Urothelium cell line (cell line): Measurements from ENCODE around the gene EMID1.
"Not testable (repeated sequence)": the region's sequence is repeated elsewhere in the genome, so short reads cannot be mapped to it uniquely, and the experiment has no call there.

Experiments used
- DNase-seq: peaks from one replicate; pipeline ENCODE4 v3.0.0; 2011; ENCODE audit warnings: low spot score, mixed read lengths
- FAIRE-seq: peaks from 2 replicates; lab custom pipeline; 2011; peaks lifted over from hg19 to GRCh38; lab: Jason Lieb, UNC

The EMID1 gene

DNA sequence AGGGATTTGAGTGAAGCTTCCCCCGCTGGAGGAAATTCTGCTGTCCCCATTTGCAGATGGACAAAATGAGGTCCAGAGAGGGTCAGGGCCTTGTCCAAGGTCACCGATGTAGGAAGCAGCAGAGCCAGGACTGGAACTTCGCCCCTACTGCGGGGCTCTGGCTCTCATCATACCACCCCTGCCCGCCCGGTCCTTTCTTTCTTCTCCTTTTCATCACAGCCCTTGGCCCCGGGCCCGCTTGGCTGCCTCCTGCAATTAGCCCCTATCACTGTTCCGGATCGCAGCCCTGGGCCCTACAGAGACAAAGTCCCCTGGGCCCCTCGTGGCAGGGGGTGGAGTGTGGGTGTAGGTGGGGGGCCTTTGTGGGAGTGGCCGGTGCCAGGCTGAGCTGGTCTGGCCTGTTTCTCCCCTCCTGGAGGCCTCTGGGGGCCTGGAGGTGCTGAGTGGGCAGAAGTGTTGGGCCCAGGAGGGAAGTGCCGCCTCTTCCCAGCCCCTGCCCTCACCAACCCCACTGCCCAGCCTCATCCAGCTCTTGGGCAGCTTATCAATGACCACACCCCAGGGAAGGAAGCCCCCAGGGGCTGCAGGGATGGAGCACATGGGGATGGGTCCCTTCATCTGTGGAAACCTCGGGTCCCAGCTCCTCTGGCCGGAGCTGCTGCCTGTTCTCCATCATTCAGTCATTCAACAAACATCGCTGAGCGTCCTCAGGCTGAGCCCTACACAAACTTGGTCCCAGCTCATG lies 3.4 kb downstream of the EMID1 start:
- no peak for FAIRE-seq
- no peak for DNase-seq

DNA sequence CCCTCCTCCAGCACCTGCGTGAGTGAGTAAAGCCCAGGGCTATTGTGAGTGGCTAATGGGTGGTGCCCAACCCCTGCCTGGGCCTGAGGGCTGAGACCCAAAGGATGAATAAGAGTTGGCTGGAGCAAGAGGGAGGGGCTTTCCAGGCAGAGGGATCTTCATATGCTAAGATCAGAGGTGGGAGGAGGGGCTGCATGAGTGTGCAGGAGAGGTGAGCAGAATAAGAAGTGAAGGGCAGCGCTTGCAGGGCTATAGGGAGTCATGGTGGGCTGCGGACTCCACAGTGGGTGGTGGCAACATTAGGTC lies 3.9 kb downstream of the EMID1 start:
- no peak for DNase-seq
- FAIRE-seq, result no peak

DNA sequence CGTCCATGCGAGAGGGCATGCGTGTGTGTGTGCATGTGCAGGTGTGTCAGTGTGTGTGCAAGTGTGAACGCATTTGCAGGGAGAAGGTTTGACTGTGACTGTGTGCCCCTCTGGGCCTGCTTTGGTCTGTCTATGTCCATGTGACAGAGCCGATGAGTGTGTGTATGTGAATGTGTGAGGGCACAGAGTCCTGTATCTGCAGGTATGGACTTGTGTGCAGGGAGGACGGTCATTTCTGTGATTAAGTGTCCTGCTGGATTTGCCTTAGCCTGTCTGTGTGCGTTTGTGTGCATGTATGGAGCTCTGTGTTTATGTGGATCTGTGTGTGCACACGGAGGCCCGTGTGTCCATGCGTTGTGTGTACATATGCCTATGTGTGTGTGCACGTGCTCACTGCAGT lies 5.4 kb downstream of the EMID1 start:
- FAIRE-seq (no peak), DNase-seq (no peak)

DNA sequence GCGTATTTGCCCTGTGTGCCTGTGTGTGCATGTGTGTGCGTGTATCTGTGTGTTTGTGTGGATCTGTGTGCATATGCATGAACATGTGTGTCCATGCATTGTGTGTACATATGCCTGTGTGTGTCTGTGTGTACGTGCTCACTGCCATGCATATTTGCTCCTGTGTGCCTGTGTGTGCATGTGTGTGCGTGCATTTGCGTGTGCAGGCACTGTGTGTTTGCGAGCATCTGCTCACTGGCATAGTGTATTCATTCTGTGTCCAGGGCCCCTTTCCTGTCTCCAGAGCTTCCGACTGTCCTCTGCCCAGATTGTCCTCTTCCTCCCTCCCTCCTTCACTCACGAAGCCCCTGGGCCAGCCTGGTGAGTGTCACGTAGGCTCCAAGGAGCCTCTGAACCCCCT lies 5.8 kb downstream of the EMID1 start:
- peak; percentile 95 for FAIRE-seq
- DNase-seq, result no peak

DNA sequence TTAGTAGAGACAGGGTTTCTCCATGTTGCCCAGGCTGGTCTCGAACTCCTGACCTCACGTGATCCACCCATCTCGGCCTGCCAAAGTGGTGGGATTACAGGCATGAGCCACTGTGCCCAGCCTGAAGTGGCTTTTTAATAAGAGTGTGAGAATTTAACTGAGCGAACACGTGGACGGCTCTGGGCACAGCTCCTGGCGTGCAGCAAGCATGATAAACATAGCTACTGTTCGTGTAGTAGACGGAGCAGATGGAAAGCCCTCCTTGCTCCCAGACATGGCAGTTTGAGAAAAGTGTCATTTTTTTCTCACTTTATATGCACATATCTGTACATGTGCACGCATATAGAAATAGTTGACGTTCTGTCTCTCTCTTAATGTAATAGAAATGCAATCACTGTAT lies 7.0 kb downstream of the EMID1 start:
- FAIRE-seq (no peak), DNase-seq (no peak)

DNA sequence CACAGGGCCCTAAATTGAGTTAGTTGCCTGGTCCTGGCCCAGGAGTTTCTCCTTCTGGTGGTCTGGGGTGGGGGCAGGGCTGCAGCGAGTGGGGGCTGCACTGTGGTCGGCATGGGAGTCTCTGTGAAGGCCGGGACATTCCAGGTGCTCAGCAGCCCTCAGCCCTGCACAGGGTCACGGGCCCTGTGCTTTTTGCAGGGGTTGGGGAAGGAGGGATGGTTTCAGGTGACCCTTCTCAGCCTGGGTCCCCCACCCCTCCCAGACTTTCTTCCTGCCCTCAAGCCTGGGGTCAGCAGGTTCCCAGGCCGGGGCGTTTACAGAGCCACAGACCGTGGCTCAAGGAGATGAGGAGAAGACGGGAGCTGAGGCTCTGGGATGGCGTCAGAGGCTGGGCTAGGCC lies 7.8 kb downstream of the EMID1 start:
- no peak for DNase-seq
- no peak for FAIRE-seq

DNA sequence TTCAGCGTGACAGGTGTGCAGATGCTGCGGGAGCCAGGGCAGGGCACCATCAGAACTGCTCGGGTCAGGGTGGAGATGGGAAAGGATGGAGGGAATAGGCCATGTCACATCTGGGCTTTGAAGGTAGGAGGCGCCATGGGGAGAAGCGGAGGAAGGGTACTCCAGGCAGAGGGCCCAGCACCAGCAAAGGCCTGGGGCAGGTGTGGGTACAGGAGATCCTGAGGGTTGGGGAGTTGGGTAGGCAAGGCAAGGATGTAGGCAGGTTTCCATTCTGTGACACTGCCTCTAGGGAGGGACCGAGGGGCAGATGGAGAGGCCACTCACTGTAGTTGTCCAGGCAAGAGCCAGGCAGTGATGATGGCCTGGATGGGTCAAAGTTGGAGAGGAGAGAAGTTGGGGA lies 8.5 kb downstream of the EMID1 start:
- FAIRE-seq (no peak), DNase-seq (no peak)

DNA sequence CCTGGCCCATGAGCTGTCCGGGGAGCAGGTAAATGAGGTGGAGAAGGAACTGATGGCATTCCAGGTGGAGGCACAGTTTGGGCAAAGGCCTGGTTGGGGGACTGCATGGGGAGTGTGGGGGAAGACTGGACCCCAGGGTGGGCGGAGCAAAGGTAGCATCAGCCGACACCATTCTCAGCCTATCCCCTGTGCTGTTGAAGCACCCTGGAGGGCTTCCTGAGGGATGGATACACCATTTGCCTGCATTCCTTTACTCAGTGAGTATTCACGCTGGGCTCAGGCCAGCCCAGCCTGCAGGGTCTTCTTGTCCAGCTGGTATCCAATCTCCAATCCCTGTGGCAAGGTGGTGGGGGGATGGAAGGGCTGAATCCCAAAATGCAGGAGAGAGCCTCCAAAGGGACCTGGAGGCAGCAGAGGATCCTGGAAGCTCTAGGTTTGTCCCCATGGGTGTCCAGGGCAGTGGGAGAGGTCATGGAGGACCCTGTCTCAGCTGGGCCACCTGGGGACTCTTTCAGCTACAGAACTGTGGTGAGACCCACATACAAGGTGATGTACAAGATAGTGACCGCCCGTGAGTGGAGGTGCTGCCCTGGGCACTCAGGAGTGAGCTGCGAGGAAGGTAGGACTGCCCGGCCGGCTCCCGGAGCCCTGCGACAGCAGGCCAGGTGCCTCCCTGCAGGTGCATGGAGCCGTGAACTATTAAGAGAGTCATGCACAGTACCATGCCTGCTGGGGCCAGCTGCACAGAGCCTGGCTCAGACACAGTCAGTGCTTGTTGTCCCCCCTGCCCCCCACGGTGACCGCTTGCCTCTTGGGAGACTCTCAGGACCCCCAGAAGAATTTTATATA lies 9.5 kb downstream of the EMID1 start:
- no peak for DNase-seq
- no peak for FAIRE-seq

DNA sequence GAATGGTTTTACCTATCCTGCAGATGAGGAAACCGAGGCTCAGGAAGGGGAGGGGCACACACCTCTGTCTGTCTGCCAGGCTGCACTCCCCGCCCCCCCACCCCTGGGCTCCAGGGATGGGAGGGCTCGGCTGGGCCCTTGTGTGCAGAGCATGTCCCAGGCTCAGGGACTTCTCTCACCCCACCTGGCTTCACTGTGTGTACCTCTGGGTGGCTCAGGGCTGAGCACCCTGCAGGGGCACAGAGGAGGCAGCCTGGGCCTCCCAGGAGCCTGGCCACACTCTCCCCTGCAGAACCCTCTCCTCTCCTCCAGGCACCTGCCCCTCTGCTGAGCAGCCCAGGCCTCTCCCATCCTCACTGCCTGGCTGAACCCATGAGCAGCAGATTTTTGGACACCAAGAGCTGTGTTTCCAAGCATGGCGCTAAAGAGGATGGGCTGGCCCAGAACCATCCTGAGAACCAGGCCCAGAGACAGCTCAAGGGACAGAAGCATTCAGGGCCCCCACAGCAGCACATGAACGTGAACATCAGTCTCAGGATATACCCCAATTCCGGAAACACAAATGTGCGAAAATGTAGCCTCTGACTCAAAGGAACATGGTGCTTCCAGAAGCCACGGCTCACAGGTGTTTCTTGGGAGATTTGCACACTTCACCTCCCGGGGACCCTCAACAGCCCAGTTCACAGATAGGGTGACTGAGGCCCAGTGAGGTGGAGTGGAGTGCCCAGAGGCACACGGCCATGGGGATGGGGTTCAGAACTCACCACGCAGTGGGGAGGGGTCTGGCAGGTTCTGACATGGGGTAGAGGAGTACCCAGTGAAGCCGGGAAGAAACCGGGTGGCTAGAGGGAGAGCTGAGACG lies 10.5 kb downstream of the EMID1 start:
- FAIRE-seq (no peak), DNase-seq (no peak)

DNA sequence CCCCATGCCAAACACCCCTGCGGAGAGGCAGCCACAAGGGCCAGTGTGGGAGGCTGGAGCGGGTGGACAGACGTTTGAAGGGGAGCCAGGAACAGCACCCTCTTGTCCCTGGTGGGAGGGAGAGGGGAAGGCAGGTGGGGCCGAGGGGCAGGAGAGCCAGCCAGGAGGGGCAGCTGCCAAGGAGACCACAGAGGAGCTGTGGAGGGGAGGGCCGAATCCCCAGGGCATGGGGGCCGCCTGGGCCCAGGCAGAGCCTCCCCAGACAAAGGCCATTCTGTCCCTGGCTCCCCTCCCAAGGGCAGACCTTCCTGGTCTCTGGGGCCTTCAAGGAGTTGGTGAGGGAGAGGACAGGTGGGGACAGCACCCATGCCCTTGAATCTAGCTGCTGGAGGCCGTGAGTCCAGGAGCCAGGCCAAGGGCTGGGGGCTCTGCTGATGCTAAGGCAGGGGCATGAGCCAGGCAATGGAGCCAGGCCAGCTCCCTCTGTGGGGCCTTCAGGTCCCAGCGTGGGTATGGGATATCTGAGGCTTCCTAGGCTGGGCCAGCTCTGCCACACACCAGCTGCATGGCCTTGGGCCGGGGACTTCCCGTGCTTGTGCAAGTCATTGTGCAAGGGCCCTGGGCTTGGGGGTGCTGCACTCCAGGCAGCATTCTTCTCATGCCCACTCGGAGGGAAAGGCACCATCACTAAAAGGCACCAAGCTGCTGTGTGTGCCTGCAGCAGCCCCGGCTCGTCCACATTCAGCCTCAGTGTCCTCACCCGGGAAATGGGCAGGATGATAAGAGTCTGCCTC lies 11.4 kb downstream of the EMID1 start:
- DNase-seq (no peak), FAIRE-seq (no peak)

DNA sequence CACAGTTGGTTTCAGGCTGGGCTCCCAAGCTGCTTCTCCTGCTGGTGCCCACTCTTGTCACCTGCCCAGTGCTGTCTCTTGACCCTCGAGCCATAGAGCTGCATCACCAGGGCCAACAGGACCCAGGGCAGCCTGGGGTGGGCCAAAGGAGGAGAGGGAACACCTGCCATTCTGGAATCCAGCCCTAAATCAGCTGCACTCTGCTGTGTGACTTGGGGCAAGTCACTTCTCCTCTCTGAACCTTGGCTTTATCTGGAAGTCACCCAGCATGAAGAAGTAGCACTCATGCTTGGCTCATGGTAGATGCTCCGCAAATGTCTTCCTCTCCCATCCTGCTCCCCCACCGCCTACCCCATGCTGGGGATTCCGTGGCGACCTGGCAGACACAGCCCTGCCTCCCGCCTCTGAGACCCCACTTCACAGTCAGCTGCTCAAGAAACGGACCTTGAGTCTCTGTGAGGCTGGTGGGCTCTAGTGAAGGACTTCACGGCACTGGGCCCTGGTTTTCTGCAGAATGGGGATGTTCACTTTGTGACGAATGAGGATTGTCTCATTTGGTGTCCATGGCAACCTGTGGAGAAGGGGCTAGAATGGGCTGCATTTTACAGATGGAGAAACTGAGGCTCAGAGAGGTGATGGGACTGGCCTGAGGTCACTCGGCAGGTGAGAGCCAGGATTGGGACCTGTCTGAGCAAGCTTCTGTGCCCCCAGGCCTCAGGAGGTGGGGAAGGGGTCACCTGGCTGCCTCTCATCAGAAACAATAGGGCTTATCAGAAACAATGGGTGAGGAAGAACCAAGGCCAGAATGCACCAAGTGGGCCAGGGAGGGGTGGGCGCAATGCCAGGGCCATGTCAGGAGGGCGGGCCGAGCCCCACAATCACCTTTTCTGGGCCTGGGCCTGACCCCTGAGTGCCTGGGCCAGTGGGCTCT lies 12.4 kb downstream of the EMID1 start:
- FAIRE-seq, result no peak
- no peak for DNase-seq

DNA sequence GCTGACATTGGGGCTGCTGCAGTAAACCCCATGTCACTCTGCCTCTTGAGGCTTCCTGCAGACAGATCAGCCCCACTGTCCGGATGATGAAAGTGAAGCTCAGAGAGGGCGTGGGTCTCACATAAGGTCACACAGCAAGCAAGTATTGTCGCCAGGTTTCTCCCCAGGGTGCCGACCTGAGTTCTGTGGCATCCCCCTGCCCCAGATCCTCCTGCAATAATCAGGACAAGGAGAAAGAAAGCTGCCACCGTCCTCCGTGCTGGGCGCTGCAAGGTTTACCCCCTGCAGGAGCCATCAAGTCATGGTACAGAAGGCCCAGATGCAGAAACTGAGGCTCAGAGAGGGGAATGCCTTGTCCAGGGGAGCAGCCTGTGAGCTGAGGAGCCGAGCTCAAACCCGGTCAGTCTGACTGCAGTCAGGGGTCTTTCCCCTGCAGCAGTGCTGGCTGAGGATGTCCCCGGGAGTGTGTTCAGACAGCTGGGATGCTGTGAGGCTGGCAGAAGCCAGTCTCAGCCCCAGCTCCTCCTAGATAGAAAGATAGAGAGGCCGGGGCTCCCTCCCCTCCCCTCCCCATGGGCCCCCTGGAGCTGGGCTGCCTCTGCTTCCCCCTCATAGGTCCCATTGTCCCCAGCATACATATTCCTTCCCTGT lies 13.2 kb downstream of the EMID1 start:
- DNase-seq, result no peak
- FAIRE-seq, result no peak

DNA sequence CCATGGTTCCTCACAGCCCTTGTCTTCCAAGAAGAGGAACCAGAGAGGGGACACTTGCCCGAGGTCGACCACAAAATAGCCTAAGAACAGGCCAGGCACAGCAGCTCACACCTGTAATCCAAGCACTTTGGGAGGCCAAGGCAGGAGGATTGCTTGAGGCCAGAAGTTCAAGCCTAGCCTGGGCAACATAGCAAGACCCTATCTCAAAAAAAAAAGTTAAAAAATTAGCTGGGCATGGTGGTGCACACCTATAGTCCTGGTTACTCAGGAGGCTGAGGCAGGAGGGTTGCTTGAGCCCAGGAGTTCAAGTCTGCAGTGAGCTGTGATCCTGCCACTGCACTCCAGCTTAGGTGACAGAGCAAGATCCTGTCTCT lies 13.7 kb downstream of the EMID1 start:
- DNase-seq, FAIRE-seq: not testable (repeated sequence)

DNA sequence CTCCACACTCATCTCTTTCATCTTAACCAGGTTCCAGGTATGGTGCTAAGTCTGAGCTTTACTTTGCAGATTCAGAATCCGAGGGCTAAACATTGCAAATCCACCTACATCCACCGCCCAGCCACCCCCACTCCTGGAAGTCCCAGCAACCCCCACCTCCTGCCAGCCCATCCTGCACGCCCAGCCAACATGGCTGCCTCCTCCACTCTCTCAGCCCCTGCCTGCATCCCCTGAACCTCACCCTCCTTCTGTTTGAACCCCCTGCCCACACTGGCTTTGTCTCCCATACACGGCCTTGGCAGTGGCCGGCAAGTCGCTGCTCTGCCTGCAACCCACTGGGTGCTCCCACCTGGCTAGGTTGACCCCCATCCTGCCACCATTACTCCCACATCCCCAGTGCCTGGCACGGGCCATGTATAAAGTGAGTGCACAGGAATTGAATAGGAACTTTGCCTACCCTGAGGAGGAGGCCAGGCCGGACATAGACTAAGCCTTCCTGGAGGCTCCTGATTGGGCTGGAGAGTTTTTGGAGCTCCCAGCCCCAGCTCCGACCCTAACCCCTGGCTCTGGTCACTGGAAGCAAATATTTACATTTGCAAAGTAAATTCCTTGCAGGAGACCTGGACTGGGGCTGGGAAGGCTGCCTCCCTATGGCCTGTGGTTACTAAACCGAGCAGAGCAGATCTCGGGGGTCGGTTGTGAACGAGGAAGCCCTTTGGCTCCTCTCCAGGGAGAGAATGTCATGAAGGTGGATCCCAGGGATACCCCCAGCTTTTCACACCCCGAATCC lies 14.4 kb downstream of the EMID1 start:
- no peak for FAIRE-seq
- DNase-seq, result no peak

DNA sequence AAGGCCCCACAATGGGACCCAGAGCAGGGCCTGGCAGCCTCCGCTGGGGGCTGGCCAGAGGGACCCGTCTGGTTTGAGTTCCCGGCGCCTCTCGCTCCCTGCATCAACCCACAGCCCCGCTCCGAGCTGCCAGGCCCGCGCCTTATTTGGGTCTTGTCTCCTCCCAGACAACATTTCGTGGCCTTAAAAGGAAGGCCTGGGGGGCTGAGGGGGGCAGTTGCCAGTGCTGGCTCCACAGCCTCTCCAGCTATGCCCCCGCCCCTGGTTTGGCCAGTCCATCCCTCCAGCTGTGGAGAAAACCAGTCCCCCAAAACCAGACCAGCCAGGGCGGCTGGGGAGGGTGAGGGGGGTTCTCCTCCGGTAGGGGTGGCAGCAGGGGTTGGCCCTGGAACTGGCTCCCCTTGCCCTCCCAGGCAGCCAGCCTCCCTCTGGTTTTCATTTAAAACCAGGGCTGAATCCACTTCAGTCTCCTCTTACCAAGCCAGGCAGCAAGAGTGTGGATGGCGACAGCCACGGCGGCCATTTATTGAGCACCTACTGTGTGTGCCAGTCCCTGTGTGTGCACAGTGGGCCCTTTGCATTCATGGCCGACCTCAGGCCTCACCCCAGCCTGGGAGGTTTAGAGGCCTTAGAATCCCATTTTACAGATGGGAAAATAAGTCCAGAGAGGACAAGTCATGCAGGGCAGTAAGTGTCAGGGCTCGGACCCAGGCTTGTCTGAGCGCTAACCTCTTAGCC lies 18.6 kb downstream of the EMID1 start:
- DNase-seq, result no peak
- FAIRE-seq, result no peak

DNA sequence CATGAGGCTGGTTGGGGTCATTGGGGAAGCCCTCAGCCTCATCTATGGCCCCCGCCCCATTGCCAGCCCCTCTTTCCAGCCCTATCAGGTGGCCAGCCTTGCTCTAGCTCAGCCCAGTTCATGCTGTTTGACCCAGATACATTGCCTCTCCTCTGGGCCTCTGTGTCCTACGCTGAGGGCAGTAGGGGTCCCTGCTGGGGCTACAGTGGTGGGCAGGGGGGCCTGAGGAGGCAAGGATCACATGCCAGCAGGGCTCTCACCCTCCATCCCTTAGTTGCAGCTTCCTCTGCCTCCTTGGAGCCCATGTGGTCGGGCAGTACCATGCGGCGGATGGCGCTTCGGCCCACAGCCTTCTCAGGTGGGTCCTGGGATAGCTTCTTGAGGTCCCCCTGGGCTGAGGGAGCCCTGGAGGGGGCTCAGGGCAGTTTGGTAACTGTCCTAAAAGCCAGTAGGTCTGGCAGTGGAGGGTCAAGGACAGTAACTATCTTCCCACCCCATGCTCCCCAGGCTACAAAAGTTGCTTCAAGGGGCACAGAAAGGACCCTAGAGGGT lies 19.2 kb downstream of the EMID1 start:
- DNase-seq (no peak), FAIRE-seq (no peak)

DNA sequence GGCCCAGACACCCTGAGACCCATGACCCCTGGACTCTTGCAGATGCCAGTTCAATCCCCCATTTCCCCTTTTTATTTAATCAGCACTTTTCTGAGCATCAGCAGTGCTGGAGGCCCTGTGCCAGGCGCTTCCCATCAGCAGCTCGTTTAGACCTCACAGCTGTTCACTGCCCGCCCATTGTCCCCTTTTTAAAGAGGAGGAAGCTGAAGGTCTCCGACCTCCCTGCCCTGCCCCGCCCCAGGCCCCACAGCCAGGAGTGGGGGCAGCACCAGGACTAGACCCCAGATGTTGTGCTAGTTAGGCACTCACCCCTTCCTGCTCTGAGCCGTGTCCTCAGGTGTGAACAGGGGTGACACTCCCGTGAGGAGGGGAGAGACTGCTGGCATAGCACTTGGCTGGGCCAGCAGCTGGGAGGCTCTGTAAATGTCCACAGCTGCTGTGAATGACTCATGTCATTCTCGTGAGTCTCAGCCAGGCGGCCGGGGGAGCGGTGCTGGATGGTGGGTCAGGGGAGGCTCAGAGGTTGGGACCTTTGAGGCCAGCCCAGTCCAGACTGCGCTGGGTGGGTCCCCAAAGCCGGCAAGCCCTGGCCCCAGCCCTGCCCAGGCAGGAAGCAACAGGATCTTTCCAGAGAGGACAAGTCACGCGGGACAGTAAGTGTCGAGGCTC lies 19.9 kb downstream of the EMID1 start:
- FAIRE-seq (no peak), DNase-seq (no peak)
